IPS-NIHi7 (cell line): ENCODE measurements around the gene SELENOK.
A peak's percentile ranks its signal among the peaks of the same experiment; 100 is the strongest.
"Not testable (repeated sequence)": the region's sequence is repeated elsewhere in the genome, so short reads cannot be mapped to it uniquely, and the experiment has no call there.

ENCODE experiments used
- DNase-seq: peaks from one replicate; pipeline ENCODE4 v3.0.0; 2012; ENCODE audit warnings: mixed read lengths; ENCODE audit errors: extremely low spot score

The SELENOK gene

DNA sequence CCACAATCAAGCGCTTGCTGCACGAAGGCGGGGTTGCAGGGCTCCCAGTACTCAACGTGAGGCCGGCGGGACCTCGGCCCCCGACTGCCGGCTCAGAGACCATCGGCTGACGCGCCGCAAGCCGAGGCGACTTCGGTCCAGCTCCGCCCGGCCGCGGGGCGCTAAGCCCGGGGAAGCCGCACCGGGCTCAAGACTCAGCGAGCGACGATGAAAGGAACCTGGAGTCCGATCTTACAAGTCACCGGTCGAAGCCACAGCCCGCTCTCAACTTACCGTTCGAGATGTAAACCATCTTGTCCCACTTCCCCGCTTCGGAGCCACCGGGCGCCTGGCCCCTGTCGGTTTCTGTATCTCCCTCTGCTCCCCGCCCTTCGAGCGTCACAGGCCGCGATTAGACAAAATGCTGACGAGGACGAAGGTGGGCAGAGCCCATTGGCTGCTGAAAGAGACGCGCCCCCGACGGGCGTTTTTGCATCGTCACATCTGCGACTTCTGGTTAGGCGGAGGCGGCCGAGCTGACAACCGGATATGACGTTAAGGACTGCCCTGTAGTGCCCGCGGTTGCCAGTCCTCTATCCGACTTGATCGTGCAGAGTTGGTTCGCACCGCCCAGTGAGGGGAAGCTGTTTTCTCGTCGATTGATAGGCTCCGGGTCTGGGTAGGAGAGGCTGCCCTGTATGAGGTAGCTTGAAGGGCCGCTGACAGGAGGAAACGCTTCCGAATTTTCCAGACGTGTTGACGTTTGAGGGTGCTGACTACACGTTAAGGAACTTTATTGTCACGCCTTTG, at the start of gene SELENOK:
TSS of gene SELENOK (minus strand) at position 363 of the 789 bp plus-strand sequence.
- DNase-seq: peak; percentile 95

DNA sequence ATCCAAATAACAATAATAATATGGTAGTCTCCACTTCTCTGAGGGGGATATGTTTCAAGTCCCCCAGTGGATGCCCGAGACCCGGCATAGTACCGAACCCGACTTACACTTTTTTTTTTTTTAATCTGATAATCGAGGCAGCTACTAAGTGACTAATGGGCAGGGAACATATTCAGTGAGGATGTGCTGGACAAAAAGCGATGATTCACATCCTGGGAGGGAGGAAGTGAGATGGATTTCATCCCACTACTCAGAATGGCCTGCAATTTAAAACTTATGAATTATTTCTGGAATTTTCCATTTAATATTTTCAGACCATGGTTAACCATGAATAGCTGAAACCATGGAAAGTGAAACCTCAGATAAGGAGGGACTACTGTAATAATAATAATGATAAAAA, 49.5 kb upstream of the SELENOK start:
- DNase-seq: no peak

- DNase-seq: no peak
Observed at GRCh38 chr3:53940623-53941022, 49.0 kb upstream of the SELENOK start.

DNA sequence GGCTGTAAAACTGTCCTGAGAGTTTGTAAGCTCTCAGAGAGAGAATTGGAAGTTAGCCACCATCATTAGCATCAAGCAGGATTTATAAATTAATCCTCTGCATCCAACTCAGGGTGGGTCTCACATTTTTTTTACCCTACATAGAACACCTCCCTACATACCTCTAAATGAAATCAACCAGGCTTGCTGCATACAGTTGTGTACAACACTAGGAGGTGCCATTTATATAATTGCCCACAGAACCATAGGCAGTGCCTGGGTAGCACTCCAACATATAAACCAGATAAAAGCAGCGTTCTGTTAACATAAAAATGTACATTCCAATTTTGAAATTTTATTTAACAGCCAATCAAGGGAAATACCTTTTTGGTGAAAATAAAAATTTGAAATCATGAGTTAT, 48.2 kb upstream of the SELENOK start:
- no peak for DNase-seq

DNA sequence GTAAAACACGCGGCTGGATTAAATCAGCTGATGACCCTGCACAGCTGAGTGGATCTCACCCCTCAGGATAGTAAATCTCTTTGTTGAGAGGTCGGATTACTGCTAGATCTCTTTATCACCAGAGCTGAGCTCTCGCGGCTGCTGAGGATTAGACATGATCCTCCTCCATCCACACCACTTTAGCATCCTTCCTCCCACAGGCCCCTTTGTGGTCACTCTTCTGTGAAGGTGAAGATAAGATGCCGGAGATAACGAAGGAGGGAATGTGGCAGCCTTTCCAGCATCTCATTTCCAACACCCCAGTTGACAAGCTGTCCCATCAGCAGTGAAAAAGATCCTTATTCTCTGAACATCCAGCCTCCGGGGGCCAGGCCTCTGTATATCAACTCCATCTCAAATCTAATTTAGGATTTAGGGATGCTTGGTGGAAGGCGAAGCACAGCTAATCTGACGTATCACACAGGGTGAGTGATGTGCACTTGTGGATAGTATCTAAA, 47.5 kb upstream of the SELENOK start:
- peak; percentile 22 for DNase-seq

DNA sequence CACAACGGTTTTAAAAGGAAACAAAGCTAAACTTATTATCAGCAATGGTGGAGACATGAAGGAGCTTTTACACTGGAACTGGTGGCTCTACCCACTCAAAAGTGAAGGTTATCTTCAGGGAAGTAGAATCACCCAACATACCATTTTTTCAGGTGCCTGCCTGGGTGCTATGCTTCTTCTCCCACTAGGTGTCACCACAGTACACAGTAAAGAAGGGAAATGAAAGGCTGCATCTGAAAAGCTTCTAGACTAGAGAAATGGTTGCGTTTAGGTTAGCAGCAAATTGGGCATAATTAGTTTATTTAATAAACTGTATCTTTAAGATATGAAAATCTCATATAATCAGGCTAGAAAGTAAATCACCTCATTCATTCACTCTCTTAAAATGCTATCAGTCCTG, 47.0 kb upstream of the SELENOK start:
- DNase-seq: peak; percentile 70

- no peak for DNase-seq
Observed at GRCh38 chr3:53936347-53936746, 44.7 kb upstream of the SELENOK start.

- no peak for DNase-seq
Observed at GRCh38 chr3:53935283-53935901, 43.7 kb upstream of the SELENOK start.

GRCh38 chr3:53927208-53927872, 35.7 kb upstream of the SELENOK start:
- DNase-seq: not testable (repeated sequence)

DNA sequence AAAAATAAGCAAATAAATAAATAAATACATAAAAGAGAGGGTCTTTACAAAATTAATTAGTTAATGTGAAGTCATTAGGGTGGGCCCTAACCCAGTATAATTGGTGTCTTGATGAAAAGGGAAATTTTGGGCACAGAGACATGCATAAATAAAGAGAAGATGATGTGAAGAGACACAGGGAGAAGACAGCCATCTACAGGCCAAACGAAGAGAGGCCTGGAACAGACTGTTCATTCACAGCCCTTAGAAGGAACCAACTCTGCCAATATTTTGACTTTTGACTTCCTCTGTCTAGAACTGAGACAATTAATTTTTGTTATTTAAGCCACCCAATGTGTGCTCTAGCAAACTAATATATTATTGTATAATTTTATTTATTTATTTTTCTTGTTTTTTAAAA, 29.6 kb upstream of the SELENOK start:
- no peak for DNase-seq

DNA sequence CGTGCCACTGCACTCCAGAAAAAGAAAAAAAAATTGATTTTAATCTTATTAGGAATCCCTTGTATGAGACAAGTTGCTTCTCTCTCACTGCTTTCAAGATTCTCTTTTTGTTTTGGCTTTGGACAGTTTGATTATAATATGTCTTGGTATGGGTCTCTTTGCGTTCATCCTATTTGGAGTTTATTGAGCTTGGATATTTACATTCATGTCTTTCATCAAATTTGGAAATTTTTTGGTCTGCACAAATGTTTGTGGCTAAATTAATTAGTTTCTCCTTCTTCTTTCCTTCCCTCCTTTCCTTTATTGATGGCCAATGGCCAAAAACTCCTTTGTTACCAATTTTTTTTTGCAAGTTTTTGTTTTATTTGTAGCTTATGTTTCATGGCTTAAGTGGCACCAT, 28.1 kb upstream of the SELENOK start:
- DNase-seq: no peak

DNA sequence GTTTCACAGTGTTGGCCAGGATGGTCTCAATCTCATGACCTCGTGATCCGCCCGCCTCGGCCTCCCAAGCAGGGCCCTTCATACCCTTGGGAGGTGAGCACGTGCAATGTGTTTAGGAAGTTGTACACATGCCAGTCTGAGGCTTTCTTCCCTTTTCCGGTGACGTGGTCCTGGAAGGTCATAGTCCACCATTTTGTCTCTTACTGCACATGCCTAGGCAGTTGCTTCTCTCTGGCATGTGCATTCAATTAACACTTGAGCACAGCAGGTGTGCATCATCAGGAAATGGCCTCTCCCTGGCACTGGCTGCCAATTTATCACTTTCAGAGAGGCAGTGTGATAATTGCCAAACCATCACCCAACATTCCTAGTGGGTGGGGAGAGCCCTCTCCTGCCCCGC, 21.7 kb upstream of the SELENOK start:
- no peak for DNase-seq

DNA sequence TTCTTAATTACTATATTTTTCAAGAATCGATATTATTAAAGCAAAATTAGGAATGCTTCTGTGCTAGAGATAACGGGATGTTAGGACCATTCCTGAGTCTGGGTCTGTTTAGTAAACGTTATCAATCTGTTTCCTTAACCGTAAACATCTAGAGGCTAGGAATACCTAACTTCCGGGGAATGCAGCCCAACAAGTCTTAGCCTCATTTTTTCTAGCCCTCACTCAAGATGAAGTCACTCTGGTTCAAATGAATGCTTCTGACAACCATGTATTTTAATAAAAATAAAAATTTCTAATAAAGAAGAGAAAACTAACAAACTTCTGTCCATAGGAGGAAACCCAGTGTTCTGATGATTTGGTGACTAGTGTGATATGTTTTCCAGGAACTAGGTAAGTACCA, 11.1 kb upstream of the SELENOK start:
- DNase-seq: no peak

GRCh38 chr3:53902067-53902466, 10.4 kb upstream of the SELENOK start:
- DNase-seq: no peak

DNA sequence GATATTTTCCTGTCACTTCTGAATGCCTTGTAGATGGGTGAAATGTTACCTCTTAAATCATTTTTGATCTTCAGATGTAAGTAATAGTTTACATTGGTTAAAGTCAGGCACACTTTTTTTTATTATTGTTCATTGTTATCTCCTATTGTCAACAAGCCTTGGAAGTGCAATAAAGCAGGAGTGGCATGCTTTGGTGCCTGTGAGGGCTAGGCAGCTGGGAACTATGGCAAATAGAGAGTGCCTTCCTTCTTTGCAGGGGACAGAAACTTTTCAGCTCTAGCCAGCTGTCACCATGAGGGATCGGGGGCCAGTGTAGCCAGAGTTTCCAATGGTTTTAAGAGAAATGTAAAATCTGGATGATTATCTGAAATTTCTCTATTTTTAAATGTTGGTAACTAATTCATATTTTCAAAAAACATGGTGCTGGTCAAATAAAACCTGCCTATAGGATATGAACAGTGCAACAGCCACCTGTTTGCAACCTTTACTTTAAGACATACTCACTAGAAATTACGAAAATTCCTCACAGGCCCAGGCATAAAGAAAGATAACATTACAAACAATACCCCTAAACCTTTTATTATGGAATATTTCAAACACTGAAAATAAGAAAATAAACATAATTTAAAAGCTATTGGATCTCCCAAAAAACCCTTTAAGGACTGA, 9.1 kb upstream of the SELENOK start:
- no peak for DNase-seq

GRCh38 chr3:53899750-53900149, 8.1 kb upstream of the SELENOK start:
- DNase-seq: no peak

- DNase-seq: no peak
Observed at GRCh38 chr3:53892286-53892637, 603 bp upstream of the SELENOK start.

GRCh38 chr3:53890726-53891475, 758 bp downstream of the SELENOK start:
- DNase-seq: peak; percentile 16

GRCh38 chr3:53888232-53888631, 3.4 kb downstream of the SELENOK start:
- no peak for DNase-seq

DNA sequence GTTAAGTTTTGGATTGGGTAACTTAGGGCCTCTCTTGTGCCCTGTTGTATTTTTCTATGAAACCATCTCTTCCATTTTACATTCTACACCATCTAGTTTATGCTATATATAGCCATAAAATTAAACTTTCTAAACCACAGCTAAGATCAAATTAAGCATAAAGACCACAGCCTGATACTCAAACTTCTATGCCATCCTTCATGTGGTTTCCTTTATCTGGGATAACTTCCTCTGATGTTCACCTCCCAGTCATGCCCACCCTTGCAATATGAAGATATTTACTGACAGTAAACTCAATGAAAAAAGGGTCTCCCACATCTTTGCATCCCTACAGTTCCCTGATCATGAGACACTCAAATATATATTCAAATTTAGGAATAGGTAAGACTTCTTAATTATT, 4.2 kb downstream of the SELENOK start:
- no peak for DNase-seq

GRCh38 chr3:53885239-53885638, 6.4 kb downstream of the SELENOK start:
- DNase-seq: no peak

DNA sequence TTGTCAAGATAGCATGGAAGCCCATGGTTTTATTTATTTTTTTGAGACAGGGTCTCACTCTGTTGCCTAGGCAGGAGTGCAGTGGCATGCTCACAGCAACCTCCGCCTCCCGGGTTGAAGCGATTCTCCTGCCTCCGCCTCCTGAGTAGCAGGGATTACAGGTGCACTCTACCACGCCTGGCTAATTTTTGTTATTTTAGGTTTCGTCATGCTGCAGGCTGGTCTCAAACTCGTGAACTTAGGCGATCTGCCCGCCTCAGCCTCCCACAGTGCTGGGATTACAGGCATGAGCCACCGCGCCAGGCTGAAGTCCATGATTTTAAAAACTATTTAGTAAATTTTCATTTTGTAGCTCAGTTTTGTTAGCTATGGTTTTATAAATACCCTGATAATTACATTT, 7.0 kb downstream of the SELENOK start:
- DNase-seq: no peak
